DMS 273 (cell line): ENCODE data around the gene MAP3K14.
A peak's percentile ranks its signal among the peaks of the same experiment; 100 is the strongest.

Experiments used
- DNase-seq: peaks from one replicate; lab custom pipeline; 2025; ENCODE audit not compliant: unreplicated experiment; lab: John Stamatoyannopoulos, UW

MAP3K14 gene

DNA sequence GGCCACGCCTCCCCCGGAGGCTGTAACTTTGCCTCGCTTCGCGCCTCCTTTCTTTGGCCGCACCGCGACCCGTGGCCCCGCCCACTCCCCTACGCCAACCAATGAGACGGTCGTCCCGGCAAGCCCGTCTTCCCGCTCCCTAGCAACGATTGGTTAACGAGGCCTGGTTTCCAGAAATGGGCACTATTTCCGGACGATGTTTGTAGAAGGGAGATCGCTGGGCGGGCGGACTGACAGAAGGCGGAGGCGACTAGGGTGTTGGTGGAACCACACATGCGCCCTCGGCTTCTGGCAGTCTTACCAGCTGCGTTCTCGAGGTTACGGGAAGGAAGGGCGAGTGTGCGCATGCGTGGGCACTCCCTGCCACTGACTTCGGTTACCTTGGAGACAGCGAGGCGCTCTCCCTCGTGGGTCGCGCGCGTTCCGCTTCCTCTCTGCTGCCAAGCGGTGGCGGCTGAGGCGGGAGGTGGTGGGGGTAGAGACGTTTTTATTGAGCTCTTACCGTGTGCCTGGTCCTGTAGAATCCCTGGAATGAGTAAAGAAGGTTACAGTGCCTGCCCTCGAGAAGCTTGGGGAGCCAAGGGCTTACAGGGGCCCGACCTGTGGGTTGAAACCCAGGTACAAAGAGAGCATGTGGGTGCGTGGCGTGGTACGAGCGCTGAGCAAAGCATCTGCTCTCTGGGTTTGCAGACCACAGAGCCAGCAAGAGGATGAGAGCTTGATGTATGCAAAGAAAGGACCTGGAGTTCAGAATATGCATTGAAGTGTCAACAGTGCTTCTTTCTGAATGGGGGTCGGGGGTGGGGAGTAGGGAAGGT is 500 bp upstream of the MAP3K14 start:
- peak; percentile 100 for DNase-seq

DNA sequence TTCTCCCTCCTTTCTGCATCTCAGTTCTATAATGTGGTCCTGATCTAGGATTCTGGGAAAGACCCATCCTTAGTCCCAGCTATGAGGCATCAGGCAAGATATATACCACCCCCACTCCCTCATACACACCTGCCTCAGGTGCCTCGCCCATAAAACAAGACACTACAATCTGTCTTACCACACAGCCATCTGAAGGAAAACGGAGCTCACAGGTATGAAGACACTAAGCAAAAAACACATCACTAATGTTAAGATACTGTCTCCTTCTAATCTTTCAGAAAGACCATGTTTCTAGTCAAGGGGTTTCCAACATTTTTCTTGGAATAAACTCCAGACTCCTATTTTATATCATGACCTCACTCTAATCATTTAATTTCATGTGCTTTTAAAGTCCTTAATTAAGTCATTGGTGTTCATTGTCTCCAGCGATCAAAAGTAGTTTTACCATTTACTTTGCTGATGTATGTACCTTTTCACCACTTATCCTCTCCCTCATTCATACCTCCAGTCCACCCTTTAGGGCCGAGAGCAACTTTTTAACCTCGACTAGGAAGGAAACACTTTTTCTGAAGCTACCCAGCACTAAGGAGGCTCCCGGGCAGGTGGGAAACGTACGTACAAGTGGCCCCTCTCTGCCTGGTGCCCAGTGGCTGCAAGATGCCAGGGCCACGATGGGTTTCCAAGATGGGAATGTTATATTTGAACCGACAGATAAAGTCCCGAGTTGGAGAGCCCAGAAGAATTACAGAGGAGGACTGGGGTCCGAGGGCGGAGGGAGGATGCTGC is 979 bp downstream of the MAP3K14 start:
- DNase-seq = peak; percentile 62

DNA sequence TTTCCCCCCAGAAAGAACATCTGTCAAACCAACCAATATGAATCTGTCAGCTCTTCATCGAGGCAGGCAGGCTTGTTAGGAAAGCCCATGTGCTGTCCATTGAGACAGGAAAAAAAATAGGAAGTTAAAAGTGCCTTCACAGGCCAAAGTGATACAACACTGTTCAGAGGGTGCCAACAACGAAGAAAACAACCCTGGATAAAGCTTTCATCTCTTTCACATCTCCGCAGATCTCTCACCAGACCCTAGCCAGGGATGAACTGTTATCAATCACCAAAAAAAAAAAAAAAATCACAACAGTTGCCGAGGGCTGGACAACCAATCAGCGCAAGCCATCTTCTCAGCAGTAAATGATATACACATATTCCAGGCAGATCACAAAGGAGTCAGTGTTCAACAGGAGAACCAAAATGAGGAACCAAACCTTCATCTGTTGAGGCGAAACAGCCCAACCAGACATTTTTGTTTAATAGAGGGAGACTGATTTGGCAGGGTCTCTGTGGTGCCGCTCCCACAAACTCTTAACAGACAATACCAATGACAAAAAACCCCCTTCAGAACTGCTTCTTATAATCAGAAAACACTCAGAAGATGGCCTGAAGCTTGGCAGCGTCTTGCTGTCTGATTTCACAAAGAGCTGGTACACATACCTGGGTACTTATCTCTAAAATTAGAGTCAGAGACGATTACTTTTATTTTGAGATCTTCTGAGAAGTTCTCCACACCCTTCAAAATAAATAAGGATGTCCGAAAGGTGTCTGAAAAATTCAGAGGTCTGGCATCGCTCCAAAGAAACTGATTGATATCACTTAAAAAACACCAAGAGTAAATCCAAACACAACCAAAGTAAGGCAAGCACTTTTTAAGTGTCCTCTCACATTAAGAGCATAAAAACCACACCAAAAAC is 1.8 kb downstream of the MAP3K14 start:
- DNase-seq = peak; percentile 26

DNA sequence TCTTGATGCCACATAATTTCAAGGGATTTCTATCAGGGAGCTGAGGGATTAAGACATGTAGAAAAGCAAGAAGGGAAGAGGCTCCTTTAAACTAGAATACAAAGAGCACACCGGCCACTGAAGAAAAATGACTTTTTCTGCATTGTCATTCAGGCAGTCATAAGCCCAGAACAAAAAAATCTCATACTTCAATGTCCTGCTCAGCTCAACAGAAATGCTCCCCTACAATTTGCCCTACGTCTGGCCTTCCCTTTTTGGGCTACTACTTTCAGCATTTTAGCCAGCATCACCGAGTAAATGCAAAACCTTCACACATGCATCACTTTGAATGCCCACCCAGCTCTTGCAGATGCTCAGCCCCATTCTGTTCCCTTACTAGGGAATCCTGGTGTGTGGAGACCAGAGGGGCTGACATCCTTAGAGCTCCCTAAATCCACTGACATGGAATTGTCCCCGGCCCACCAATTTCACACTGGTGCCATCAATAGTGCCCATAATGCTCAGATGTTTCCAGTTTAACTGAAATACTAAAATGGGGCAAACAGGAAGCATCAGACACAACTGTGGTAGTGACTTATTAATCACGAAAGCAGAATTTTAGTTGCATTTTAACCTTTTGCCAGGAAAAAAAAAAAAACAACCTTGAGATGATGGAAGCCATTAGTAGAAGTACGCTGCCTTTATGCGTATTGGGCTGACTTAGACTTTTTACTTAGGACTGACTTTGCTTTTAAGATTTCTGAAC is 2.7 kb downstream of the MAP3K14 start:
- DNase-seq = no peak

DNA sequence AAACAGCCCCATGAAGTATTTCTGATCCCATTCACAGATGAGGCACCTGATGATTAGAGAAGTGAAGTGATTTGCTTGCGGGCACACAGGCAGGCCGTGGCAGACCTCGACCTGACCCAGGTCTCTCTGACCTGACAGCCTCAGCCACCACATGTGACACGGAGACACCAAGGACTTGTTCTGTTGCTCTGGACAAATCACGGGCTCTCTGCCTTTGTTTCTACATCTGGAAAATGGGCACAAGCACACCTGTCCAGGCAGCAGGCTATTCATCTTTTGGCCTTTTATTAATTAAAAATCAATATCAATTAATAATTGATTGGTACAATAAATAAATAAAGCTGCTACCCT is 3.4 kb downstream of the MAP3K14 start:
- no peak for DNase-seq

DNA sequence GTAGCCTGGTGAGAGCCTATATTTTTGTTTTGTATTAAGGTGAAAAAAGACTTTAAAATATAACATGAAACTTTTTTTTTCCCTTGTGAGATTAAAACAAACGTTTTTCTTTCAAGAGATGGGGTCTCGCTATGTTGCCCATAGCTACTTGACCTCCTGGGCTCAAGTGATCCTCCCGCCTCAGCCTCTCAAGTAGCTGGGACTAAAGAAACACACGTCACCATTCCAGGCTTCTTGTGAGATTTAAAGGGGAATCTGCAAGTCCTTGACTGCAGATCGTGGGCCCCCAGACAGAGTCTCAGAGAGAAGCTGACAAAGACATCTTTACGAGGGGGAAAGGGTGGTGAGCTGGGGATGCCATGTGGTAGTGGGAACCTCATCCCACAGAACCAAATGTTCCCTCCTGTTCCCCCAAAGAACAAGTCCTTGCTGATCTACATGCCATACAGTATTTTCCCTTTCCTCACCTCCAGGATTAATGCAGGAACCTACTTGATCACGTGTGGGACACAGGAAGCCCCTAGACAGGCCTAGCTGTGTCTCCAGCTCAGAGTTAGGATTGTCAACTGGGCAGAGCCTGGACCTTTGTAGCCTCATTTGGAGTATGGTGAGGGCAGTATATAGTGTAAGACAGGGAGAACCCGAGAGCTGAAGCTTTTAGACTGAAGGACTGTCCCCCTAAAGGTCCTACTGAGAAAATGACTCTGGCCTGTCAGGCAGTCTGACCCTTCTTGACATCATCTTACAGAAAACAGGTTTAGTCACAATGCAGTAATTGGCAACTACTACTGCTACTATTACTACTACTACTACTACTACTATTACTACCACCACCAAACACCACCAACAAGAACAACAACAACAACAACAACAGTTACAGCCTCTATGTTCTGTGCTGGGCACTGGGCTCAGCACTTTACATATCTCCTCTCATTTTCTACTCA is 4.1 kb downstream of the MAP3K14 start:
- DNase-seq = no peak

DNA sequence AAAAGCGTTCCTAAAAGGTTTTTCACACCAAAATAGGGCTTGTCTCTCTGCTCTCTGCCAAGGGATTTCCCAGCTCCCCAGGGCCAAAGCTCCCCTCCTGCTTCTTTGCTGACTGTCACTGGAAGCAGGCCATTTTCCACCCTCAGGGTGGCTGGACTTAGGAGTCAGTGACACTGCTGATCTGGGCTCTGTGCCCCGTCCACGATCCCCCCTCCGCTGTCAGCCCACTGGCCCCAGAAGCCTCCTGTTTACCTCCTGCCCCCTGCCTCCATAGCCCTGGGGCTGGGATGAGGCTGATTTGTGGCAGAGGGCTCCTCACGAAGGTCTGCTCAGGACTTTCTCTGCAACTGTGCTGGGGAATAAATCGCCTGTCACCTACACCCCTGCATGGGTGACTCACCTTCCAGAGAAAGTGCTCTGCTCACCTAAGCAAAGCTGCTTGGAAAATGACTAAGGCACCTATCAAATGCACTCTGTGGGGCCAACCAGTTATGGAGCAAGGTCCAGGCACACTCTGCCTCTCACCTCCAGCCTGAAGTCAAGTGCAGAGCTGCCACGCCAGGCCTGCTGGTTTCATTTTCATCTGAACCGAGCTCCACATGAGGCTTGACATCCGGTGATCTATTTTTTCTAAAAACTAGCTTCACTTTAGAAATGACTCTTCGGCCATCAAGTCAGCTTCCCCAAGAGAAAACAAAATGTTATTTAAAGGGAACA is 4.9 kb downstream of the MAP3K14 start:
- DNase-seq = peak; percentile 26

DNA sequence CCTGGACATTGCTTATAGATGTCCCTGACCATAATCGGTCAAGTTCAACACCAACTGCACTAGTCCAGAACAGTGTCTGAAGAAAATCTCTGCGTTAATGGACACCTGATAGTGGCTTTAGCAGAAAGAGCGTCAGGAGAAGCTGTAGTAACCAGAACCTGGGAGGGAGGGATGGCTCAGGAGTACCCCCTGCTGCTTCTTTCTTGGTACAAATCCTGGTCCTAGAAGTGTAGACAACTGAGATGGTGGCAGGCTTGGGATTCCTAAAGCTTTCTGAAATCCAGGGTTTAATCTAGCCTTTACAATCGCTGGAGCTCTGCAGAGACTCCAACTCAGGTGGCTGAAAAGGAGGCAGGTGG is 5.4 kb downstream of the MAP3K14 start:
- DNase-seq = peak; percentile 43

DNA sequence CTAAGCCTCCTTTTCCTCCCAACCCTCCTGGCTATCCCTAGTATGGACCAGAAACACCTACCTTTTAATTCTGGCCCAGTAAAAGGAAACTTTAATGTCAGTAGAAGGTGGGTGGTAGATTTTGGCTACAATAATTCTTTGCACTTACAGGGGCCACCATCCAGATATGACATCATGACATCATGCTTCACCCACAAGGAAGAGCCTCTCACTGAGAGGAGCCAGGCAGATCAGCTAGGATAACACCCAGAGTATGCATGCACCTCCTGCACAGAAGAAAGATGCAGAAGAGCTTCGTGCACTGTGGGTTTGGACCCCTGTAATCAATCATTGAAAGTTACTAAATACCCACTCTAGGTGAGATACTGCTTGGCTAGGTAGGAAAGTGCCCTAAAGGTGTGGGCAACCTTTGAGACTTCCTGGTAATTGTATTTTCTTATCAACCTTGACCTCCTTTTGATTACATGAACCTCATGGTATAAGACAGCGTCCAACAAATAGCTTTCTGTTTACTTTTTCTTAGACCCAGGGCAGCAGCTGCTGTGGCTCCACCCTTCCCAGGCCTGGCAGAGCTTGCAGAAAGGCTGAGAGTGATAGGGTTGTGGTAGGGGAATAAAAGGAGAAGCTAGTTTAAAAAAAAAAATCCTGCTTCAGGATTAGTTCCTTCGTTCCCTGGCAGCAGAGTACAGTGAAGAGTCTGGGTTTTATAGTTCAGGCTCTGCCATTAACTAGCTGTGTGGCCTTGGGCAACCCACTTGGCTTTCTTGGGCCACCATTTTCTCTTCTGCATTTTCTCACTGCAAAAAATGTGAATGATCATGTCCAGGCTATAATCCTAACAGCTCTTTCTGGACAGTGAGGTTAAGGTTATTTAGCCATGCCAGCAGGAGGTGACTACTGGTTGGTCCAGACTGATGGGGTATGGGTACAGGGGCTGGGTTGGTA is 6.2 kb downstream of the MAP3K14 start:
- DNase-seq = peak; percentile 68

DNA sequence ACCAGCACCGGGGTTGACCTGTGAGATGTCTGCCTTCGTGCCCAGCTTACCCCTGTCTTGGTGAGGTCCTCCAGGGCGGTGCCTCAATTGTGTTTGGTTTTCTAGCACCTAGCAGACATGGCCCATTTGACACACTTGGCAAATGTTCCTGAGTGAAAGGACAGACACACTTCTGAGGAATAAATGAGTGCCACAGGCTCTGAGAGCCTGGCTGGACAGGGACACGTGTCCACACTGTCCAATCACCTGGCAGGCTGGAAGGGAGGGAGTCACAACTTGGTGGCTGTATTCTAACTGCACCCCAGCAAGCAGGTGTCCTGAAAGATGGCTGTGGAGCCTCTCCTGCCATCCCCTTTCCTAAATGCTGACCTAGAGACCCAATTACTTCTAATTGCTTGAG is 7.4 kb downstream of the MAP3K14 start:
- no peak for DNase-seq

DNA sequence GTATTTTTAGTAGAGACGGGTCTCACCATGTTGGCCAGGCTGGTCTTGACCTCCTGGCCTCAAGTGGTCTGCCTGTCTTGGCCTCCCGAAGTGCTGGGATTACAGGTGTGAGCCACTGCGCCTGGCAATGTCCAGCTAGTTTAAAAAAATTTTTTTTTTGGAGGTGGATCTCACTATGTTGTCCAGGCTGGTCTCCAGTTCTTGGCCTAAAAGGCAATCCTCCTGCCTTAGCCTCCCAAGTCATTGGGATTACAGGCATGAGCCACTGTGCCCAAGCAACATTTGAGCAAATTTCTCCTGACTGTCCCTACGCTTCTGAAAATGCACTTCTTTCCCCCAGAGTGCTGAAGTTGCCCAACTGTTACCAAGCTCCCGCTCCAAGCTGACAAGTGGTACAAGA is 8.0 kb downstream of the MAP3K14 start:
- no peak for DNase-seq

DNA sequence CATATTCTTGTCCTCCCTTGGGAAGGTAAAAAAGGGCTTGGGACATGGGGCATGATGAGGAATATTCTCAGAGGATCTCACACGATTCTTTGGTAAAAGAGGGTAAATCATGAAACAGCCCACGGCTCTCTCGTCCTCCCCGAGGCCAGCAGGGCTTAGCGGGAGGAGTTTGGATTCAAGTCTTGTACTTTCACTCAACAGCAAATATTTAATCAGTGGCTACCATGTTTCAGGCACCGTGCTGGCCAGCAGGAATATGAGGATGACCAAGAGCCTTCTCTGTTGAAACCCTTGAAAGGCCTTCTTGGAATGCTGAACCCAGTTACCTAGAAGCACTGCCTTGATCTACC is 8.8 kb downstream of the MAP3K14 start:
- no peak for DNase-seq

DNA sequence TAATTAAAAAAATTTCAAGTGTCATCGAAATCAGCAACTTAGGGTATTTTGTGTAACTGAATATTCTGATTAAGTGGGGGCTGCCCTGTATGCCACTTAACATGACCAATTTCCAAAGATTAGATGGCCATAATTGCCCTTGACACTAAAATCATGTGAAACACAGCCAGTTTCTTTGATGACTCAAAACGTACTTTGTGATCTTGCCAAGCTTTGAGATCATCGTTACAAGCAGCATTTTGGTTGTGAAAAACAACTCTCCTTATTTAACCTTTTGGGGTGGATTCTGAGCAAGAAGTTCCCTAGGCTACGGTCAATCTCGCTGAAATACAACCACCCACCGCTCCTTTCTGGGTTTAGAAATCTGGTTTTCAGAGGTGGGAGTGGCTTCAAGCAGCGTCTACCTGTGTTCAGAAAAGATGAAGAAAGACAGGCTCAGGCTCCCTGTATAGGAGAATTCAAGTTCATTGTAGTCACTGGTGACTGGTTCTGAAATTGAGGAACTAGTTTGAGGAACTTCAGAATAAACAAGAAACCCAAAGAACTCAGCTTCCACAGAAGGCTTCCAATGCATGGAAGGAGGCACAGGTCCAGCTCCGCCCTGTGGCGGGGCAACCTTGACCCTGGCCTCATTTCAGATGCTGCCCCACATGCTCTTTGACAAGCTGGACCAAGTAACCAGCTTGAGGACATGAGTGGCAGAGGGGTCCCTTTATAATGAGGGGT is 9.4 kb downstream of the MAP3K14 start:
- peak; percentile 52 for DNase-seq

DNA sequence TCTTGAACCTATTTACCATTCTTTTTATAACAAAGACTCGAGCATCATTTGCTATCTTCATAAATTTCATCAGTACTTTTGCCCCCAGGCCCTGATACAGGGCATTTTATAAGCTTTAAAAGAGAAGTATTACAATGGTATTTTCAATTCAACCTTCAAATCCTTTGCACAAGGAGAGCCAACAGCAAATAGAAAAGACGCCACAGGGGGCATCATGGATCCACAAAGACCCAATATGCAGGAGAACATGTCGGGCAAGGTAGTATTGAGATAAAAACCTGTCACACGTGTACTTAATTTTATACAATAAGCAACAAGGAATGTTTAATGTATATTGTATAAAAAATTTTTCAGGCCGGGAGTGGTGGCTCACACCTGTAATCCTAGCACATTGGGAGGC is 10.2 kb downstream of the MAP3K14 start:
- peak; percentile 34 for DNase-seq

DNA sequence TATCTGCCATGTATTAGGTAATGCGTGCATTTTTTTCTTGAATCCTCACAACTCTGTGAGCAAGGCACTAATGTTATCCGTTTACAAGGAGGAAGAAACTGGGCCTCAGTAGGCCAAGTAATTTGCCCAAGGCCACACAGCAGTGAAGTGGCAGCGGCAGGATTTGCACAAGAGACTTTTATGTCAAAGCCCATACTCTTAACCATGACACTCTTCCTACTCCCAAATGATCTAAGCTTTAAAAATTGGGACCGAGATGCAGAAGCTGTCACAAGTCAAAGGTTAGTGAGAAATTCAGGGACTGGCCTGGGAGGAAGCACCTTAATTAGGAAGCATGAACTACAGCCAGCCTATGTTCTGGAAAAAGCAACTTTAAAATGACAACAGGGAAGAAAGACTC is 10.7 kb downstream of the MAP3K14 start:
- DNase-seq = no peak

DNA sequence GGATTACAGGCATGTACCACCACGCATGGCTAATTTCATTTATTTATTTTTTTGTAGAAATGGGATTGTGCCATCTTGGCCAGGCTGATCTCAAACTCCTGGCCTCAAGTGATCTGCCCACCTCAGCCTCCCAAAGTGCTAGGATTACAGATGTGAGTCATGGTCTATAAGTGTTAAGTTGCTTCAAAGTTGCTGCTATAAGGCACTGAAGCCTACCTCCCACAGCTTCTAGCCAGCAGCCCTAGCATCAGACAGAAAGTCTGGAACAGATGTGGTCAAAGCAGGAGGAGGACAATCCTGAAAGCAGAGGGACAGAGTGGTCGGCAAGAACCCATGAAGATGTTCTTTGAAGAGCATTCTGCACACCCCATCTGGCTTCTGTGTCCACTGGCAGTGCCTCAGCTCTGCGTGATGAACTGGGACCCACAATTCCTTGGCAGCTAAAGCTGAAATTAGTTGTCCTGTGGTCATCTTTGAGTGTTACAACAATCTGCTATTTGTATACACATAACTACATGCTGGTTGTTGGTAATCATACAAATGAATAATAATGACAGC is 11.2 kb downstream of the MAP3K14 start:
- no peak for DNase-seq

DNA sequence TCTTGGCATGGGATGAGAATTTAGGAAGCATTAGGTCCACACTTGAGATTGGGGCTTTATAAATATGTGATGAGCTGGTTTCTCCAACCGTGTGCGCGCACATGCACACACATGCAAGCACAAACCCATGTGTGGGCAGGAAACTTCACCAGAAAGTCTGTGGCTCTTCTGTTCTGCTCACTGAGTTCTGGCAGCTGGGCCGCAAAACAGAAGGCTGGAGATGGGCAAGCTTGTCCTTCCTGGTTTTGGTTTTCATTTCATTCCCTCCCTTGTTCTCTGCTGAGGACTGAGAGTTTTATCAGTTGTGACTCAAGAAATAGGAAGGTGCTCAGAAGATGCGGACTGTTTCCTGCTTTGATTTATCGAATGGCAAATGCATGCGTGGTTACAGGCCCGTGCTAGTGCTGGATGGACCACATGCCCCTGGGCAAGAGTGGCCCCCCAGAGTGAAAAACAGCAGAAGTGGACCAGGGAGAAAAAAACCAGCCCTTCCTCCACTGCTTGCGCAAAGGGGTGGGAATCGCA is 14.1 kb downstream of the MAP3K14 start:
- peak; percentile 72 for DNase-seq
